ENCODE results near the gene HEATR3.

The HEATR3 gene

DNA sequence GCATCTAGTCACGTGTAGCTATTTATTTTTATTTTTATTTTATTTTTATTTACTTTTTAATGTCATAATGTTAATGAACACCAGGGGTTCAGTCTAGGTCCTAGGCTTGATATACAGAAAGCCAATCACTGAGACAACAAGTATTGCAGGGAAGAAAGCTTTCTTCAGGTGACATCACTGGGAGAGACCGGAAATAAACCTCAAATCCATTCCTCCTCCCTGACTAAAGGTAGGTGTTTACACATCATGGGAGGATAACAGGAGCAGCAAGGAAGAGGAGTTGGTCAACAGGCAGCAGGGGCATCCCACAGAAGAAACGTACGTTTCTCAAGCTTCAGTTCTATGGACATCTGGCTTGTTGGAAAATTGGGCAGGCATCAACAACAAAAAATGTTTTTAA lies 9.5 kb upstream of the HEATR3 start:
- DNase-seq (ENCODE audit: low spot score) = no peak

GRCh38 chr16:50058091-50058771 lies 7.5 kb upstream of the HEATR3 start:
- no peak for DNase-seq (ENCODE audit: low spot score)

GRCh38 chr16:50059111-50059510 lies 6.7 kb upstream of the HEATR3 start:
- DNase-seq (ENCODE audit: low spot score) = no peak

DNA sequence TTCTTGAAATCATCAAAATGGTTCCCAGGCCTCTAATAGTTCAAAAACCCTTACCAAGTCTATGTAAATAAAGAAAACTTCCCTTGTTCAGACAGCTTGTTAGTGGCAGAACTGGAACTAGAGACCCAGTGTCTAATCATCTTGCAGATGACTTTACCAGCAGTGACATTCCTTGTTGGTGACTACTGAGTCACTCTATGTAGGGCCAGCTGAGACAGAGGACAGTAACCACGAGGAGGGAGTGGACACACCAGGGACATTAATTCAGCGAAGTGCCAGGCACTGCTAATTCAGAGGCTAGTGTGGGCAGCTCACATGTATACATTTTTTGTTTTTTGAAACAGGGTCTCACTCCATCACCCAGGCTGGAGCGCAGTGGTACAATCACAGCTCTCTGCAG lies 6.1 kb upstream of the HEATR3 start:
- no peak for DNase-seq (ENCODE audit: low spot score)

DNA sequence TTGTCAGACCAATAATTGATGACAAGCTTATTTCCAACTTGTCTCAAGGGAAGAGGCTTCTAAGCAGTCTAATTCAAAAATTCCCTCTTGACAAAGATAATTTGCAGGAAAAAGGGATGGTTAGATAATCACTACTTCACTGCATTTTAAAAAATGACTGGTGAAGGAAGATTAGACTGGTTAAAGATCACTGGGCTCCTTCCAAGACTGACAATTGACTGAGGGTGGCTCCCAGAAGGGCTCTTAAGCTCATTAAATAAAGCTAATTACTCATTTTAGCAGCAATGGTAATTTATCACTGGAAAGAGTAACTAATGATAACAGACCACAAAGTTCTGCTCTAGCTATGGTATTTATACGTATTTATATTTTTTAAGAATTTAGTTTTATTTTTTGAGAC lies 4.4 kb upstream of the HEATR3 start:
- no peak for DNase-seq (ENCODE audit: low spot score)

DNA sequence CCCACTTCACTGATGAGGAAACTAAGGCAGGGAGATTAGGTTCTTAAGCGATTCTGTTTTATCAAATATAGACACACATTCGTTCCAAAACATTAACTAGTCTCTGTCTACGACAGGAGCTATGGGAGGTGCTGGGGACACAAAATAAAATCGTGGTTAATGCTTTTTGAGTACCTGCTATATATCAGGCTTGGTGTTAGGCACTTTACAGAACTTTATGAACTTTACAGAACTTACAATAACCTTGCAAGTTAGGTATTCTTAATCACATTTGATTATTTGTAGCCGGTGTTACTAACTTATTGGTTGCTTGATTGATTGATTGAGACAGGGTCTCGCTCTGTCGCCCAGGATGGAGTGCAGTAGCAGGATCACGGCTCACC lies 538 bp upstream of the HEATR3 start:
- DNase-seq (ENCODE audit: low spot score) = no peak

- no peak for DNase-seq (ENCODE audit: low spot score)
Observed at GRCh38 chr16:50066482-50067289, 916 bp downstream of the HEATR3 start.

DNA sequence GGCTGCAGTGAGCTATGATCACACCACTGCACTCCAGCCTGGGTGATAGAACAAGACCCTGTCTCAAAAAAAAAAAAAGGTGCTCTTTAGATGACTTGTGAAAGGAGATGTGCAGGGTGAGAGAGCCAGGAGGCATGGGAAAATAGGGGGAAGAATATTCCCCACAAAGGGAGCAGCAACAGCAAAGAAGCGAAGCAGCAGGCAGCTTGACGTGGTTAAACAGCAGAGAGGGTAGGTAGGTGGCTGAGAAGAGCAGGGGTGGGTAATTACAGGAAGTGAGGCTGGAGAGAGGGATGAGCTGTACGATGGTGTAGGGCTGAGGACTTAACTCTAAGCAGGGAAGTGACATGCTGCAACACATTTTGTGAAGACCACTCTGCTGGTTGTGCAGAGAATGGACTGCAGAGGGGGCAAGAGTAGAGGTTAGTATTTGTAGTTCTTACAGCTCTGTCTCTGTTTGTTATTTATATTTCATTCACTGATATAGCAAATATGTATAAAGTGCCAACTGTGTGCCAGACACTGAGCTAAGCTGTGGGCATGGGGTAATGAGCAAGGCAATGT lies 1.6 kb downstream of the HEATR3 start:
- DNase-seq (ENCODE audit: low spot score) = peak; percentile 42

- no peak for DNase-seq (ENCODE audit: low spot score)
Observed at GRCh38 chr16:50068550-50068949, 2.8 kb downstream of the HEATR3 start.

DNA sequence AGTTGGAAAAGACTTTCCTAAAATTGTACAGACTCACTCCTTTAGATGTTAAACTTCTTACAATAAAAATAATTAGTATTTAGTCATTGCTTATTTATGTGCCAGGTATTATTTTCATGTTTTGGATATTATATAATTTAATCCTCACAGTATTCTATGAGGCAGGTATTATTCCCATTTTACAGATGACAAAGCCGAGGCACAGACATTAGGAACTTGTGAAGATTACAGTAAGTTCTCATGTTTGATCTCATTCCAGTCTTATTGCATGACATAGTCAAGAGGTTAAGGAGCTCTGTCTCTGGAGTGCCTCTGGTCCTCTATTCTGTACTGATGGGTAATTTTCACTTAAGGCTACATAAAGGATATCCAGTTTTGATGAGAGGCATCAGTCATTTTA lies 3.3 kb downstream of the HEATR3 start:
- DNase-seq (ENCODE audit: low spot score) = no peak

- no peak for DNase-seq (ENCODE audit: low spot score)
Observed at GRCh38 chr16:50071075-50071671, 5.4 kb downstream of the HEATR3 start.

DNA sequence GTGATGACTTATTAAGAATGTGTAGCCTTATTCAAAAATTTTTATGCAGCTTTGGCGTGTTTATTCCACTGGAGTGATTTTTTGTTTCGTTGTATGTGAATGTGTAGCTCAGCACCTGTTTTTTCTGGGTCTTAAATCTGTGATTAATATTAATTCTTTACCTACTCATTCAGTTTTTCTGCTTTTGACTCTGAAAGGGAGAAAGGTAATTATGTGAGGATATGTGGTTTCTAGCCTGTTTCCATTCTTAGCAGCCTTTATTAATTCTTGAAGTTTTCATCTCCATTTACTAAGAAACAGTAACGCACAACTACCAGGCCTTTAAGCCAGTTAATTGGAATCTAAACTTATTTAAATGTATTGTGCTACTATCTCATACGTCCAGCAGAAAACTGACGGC lies 7.0 kb downstream of the HEATR3 start:
- DNase-seq (ENCODE audit: low spot score) = no peak

DNA sequence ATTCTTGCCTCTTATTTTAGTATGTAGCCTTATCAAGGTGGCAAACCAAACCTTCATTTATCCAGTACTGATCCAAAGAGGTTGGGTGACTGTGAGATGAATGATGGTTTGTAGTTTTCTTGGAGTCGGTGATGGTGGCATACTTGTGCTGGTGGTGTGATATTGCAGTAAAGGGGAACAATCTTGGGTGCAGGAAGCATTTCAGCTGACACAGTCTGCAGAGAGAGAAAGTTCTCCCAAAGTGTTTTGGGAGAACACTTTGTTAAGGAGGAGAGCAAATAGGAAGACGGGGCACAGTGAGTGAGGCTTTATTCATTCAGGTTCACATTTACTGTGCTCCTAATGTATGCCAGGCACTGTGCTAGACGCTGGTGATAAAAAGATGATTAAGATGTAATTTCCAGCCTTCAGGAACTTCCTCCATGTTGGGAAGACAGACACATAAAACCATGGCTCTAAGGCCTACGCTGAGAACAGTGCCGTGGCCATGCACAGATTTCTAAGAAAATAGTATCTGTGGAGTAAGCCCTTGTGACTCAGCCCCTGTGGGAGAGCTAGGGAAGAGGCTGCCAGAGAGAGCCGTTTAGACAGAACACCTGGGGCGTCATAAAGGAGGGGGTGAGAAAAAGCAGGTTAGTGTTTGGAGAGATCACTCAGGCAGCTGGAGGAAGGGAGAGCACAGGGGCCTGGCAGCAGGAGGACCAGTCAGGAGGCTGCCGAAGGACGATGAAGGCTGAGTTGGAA lies 13.8 kb downstream of the HEATR3 start:
- DNase-seq (ENCODE audit: low spot score) = no peak

GRCh38 chr16:50081428-50082018 lies 15.8 kb downstream of the HEATR3 start:
- DNase-seq (ENCODE audit: low spot score) = no peak

DNA sequence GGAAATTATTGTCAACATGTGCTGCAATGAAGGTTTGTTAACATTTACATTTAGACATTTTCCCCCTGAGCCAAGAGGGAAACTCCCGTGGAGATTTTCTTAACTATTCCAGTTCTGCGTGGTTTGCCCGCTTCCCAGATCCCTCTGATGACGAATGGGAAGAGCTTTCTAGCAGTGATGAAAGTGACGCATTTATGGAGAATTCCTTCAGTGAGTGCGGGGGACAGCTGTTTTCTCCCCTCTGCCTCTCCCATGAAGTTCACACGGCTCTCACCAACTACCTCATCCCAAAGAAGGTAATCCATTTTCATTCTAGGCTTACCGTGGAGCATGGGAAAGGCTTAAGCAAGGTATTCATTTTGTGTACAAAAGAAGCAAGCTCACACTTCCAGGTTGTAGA lies 18.2 kb downstream of the HEATR3 start:
- DNase-seq (ENCODE audit: low spot score) = no peak

DNA sequence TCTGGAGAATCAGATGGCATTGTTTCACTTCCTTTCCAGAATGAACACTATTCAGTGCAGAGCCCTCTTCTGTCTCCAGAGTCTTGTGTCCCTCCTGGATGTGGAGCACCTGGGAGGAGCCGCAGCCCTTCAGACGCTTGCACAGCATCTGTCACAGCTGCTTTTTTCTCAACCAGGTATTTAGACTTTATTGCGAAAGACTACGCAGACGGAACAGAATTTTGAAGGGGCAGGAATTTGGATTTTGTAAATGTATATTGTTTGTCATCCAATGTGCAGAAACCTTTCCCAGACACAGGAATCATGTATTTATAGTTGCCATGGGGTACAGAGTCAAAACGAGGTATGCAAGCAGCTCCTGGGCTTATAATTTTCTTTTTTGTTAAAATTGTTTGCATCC lies 20.4 kb downstream of the HEATR3 start:
- no peak for DNase-seq (ENCODE audit: low spot score)

- DNase-seq (ENCODE audit: low spot score) = no peak
Observed at GRCh38 chr16:50088302-50088701, 22.5 kb downstream of the HEATR3 start.

GRCh38 chr16:50092891-50093290 lies 27.1 kb downstream of the HEATR3 start:
- no peak for DNase-seq (ENCODE audit: low spot score)

DNA sequence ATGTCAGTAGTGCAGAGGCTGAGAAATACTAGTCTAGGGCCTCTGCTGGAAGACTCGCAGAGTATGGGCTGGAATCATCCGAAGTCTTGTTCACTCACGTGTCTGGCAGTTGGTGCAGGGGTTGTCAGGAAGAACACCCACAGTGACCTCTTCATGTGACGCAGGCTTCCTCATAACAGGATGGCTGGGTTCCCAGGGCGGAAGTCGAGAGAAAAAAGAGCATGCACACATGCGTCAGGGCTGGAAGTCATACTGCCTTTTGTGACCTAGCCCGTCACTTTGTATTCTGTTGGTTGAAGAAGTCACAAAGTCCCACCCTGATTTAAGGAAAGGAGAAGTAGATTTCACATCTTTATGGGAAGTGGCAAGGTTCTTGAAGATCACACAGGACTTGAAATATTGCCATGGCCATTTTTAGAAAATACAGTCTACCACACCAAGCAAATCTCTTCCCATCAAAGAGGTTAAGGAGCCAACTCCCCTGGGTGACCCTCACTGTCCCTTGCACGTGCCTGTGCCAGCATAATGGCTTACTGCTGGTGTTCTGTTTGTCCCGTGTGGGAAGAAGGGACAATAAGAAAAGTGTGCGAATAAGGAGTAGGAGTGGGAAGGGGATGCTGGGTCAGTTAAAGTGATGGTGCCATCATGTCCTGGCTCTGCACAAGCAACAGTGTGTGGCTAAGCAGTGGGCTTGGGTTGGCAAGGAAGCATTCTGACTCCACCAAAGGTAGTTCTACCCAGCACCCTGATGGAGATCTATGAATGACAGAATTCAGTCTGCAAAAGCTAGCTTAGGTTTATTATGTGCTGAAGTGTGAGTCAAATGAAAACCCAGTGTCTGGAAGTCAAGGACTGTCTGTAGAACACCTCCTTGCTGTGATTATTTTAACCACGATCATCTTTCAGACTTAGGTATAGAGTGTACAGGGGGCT lies 28.1 kb downstream of the HEATR3 start:
- peak; percentile 84 for DNase-seq (ENCODE audit: low spot score)

DNA sequence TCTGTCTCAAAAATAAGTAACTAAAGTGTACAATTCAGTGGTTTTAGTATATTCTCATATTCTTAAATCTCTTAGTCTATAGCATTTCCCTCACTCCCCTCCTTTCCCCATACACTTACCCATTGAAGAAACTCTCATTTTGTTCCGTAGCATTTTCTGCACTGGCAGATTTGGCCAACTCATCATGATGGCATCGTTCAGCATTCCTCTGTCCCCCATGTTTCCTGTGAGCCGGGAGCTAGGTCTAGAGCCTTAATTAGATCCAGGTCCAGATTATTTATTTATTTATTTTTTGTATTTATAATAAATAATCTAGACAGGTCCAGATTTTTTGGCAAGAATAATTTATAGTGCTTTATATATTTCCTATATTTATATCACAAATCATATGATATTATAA lies 31.0 kb downstream of the HEATR3 start:
- peak; percentile 13 for DNase-seq (ENCODE audit: low spot score)
